ENCODE results near the gene METTL25.
"Not testable (repeated sequence)": the region's sequence is repeated elsewhere in the genome, so short reads cannot be mapped to it uniquely, and the experiment has no call there.

Gene METTL25

GRCh38 chr12:82357340-82357739 is 989 bp upstream of the METTL25 start:
- no peaks in the 10 kb centered on the region for H3K27me3 ChIP-seq (ENCODE audit: control insufficient read depth in 1 of 2, insufficient read depth in 2 of 2, low read length in 2 of 2)
- peaks cover 12 to 32% of the 10 kb centered on the region in 2 donors for H3K36me3 ChIP-seq (ENCODE audit: control insufficient read depth in 1 of 2, insufficient read depth in 2 of 2, low read length in 2 of 2)
- H3K4me3 ChIP-seq (ENCODE audit: low read depth in 1 of 2, low read length in 2 of 2): peak overlapping the region; percentile 98 to 99
- no peaks in the 10 kb centered on the region for H3K9me3 ChIP-seq (ENCODE audit: control insufficient read depth in 1 of 2, low read length in 2 of 2)
- no peak overlapping the region for H3K27ac ChIP-seq (ENCODE audit: low read depth, low read length)
- peak overlapping the region; percentile 97 to 99 for H3K9ac ChIP-seq (ENCODE audit: low read depth in 1 of 2, low read length in 2 of 2)
- H3K4me1 ChIP-seq (ENCODE audit: control insufficient read depth in 1 of 2, insufficient read depth in 2 of 2, low read length in 2 of 2): peaks cover 24 to 31% of the 10 kb centered on the region in 2 donors

DNA sequence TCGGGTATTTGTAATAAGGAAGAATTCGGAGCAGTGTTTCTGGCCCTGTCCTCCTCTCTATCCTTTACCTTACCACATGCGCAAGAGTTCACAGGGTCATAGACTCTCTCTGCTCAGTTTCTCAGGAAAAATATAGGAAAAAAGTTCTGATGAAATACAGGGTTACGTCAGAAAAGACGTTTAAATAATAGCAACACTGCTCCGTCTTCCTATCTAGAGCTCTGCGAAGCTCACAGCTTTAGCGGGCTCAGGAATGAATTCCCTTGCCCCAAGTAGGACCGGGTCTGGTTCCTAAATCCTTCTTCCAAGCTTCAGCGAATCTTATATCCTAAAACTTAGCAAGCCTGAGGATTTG is 507 bp upstream of the METTL25 start:
- peak overlapping the region; percentile 97 to 99 for H3K9ac ChIP-seq (ENCODE audit: low read depth in 1 of 2, low read length in 2 of 2)
- peaks cover 24 to 31% of the 10 kb centered on the region in 2 donors for H3K4me1 ChIP-seq (ENCODE audit: control insufficient read depth in 1 of 2, insufficient read depth in 2 of 2, low read length in 2 of 2)
- peaks cover 11 to 31% of the 10 kb centered on the region in 2 donors for H3K36me3 ChIP-seq (ENCODE audit: control insufficient read depth in 1 of 2, insufficient read depth in 2 of 2, low read length in 2 of 2)
- H3K9me3 ChIP-seq (ENCODE audit: control insufficient read depth in 1 of 2, low read length in 2 of 2): no peaks in the 10 kb centered on the region
- no peaks in the 10 kb centered on the region for H3K27me3 ChIP-seq (ENCODE audit: control insufficient read depth in 1 of 2, insufficient read depth in 2 of 2, low read length in 2 of 2)
- peak overlapping the region; percentile 98 to 99 for H3K4me3 ChIP-seq (ENCODE audit: low read depth in 1 of 2, low read length in 2 of 2)
- H3K27ac ChIP-seq (ENCODE audit: low read depth, low read length): peak overlapping the region; percentile 94

DNA sequence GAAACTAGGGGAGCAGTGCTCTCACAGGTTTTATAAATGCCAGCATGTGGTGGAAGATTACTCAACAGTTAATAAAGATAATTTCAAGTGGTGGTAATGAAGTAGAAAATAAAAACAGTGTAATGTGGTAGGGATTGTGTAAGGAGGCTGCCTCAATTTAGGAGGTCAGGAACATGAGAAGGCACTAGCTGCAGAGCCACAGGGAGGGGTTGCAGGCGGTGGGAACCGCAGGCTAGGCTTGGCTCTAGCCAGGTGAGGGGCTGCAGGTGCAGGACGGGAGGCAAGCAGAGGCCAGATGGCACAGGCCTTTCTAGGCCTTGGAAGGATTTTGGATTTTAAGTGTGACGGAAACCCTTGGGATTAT is 768 bp downstream of the METTL25 start:
- Histone ChIP-seq H3K9me3 (ENCODE audit: control insufficient read depth in 1 of 2, low read length in 2 of 2) (no peaks in the 10 kb centered on the region), H3K4me3 (ENCODE audit: low read depth in 1 of 2, low read length in 2 of 2) (peak overlapping the region; percentile 98 to 99), H3K27ac (ENCODE audit: low read depth, low read length) (no peak overlapping the region), H3K36me3 (ENCODE audit: control insufficient read depth in 1 of 2, insufficient read depth in 2 of 2, low read length in 2 of 2) (peaks cover under 1 to 20% of the 10 kb centered on the region in 2 donors), H3K9ac (ENCODE audit: low read depth in 1 of 2, low read length in 2 of 2) (peak overlapping the region; percentile 56 to 99), H3K4me1 (ENCODE audit: control insufficient read depth in 1 of 2, insufficient read depth in 2 of 2, low read length in 2 of 2) (peaks cover 24 to 31% of the 10 kb centered on the region in 2 donors), H3K27me3 (ENCODE audit: control insufficient read depth in 1 of 2, insufficient read depth in 2 of 2, low read length in 2 of 2) (no peaks in the 10 kb centered on the region)

DNA sequence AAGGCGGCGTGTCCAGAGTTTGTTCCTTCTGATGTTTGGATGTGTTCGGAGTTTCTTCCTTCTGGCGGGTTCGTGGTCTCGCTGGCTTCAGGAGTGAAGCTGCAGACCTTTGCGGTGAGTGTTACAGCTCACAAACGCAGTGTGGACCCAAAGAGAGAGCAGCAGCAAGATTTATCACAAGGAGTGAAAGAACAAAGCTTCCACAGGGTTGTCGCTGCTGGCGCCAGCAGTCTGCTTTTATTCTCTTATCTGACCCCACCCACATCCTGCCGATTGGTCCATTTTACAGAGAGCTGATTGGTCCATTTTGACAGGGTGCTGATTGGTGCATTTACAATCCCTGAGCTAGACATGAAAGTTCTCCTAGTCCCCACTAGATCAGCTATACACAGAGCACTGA is 2.5 kb downstream of the METTL25 start:
- peaks cover 24 to 28% of the 10 kb centered on the region in 2 donors for H3K4me1 ChIP-seq (ENCODE audit: control insufficient read depth in 1 of 2, insufficient read depth in 2 of 2, low read length in 2 of 2)
- H3K27me3 ChIP-seq (ENCODE audit: control insufficient read depth in 1 of 2, insufficient read depth in 2 of 2, low read length in 2 of 2); H3K36me3 ChIP-seq (ENCODE audit: control insufficient read depth in 1 of 2, insufficient read depth in 2 of 2, low read length in 2 of 2); H3K4me3 ChIP-seq (ENCODE audit: low read depth in 1 of 2, low read length in 2 of 2); H3K9me3 ChIP-seq (ENCODE audit: control insufficient read depth in 1 of 2, low read length in 2 of 2); H3K9ac ChIP-seq (ENCODE audit: low read depth in 1 of 2, low read length in 2 of 2); H3K27ac ChIP-seq (ENCODE audit: low read depth, low read length): not testable (repeated sequence)

- no peaks in the 10 kb centered on the region for H3K27me3 ChIP-seq (ENCODE audit: control insufficient read depth in 1 of 2, insufficient read depth in 2 of 2, low read length in 2 of 2)
- no peaks in the 10 kb centered on the region for H3K9me3 ChIP-seq (ENCODE audit: control insufficient read depth in 1 of 2, low read length in 2 of 2)
- H3K27ac ChIP-seq (ENCODE audit: low read depth, low read length): no peak overlapping the region
- no peak overlapping the region for H3K4me3 ChIP-seq (ENCODE audit: low read depth in 1 of 2, low read length in 2 of 2)
- H3K4me1 ChIP-seq (ENCODE audit: control insufficient read depth in 1 of 2, insufficient read depth in 2 of 2, low read length in 2 of 2): peaks cover 19 to 22% of the 10 kb centered on the region in 2 donors
- H3K9ac ChIP-seq (ENCODE audit: low read depth in 1 of 2, low read length in 2 of 2): no peak overlapping the region
- H3K36me3 ChIP-seq (ENCODE audit: control insufficient read depth in 1 of 2, insufficient read depth in 2 of 2, low read length in 2 of 2): no peaks in the 10 kb centered on the region
Measured at GRCh38 chr12:82361461-82361915, 3.2 kb downstream of the METTL25 start.

GRCh38 chr12:82363990-82364389 is 5.7 kb downstream of the METTL25 start:
- no peak overlapping the region for H3K27ac ChIP-seq (ENCODE audit: low read depth, low read length)
- H3K9me3 ChIP-seq (ENCODE audit: control insufficient read depth in 1 of 2, low read length in 2 of 2): peaks cover 0 to under 1% of the 10 kb centered on the region in 2 donors
- no peak overlapping the region for H3K4me3 ChIP-seq (ENCODE audit: low read depth in 1 of 2, low read length in 2 of 2)

GRCh38 chr12:82366197-82366596 is 7.9 kb downstream of the METTL25 start:
- Histone ChIP-seq H3K36me3 (ENCODE audit: control insufficient read depth in 1 of 2, insufficient read depth in 2 of 2, low read length in 2 of 2) (no peaks in the 10 kb centered on the region), H3K9me3 (ENCODE audit: control insufficient read depth in 1 of 2, low read length in 2 of 2) (peaks cover 0 to 8% of the 10 kb centered on the region in 2 donors)

More at GRCh38 chr12:82363990-82364389, 5.7 kb downstream of the METTL25 start:
- Histone ChIP-seq H3K36me3 (ENCODE audit: control insufficient read depth in 1 of 2, insufficient read depth in 2 of 2, low read length in 2 of 2) (no peaks in the 10 kb centered on the region), H3K9ac (ENCODE audit: low read depth in 1 of 2, low read length in 2 of 2) (no peak overlapping the region), H3K4me1 (ENCODE audit: control insufficient read depth in 1 of 2, insufficient read depth in 2 of 2, low read length in 2 of 2) (peaks cover 9 to 10% of the 10 kb centered on the region in 2 donors), H3K27me3 (ENCODE audit: control insufficient read depth in 1 of 2, insufficient read depth in 2 of 2, low read length in 2 of 2) (no peaks in the 10 kb centered on the region)

GRCh38 chr12:82375201-82375600 is 16.9 kb downstream of the METTL25 start:
- Histone ChIP-seq H3K27me3 (ENCODE audit: control insufficient read depth in 1 of 2, insufficient read depth in 2 of 2, low read length in 2 of 2) (no peaks in the 10 kb centered on the region), H3K27ac (ENCODE audit: low read depth, low read length) (no peak overlapping the region), H3K9me3 (ENCODE audit: control insufficient read depth in 1 of 2, low read length in 2 of 2) (peaks cover 5 to 7% of the 10 kb centered on the region in 2 donors), H3K4me1 (ENCODE audit: control insufficient read depth in 1 of 2, insufficient read depth in 2 of 2, low read length in 2 of 2) (no peaks in the 10 kb centered on the region), H3K36me3 (ENCODE audit: control insufficient read depth in 1 of 2, insufficient read depth in 2 of 2, low read length in 2 of 2) (peaks cover 5 to 6% of the 10 kb centered on the region in 2 donors), H3K4me3 (ENCODE audit: low read depth in 1 of 2, low read length in 2 of 2) (no peak overlapping the region), H3K9ac (ENCODE audit: low read depth in 1 of 2, low read length in 2 of 2) (no peak overlapping the region)

More at GRCh38 chr12:82366197-82366596, 7.9 kb downstream of the METTL25 start:
- Histone ChIP-seq H3K9ac (ENCODE audit: low read depth in 1 of 2, low read length in 2 of 2) (no peak overlapping the region), H3K4me1 (ENCODE audit: control insufficient read depth in 1 of 2, insufficient read depth in 2 of 2, low read length in 2 of 2) (no peaks in the 10 kb centered on the region), H3K4me3 (ENCODE audit: low read depth in 1 of 2, low read length in 2 of 2) (no peak overlapping the region), H3K27ac (ENCODE audit: low read depth, low read length) (no peak overlapping the region), H3K27me3 (ENCODE audit: control insufficient read depth in 1 of 2, insufficient read depth in 2 of 2, low read length in 2 of 2) (no peaks in the 10 kb centered on the region)

- H3K4me3 ChIP-seq (ENCODE audit: low read depth in 1 of 2, low read length in 2 of 2): no peak overlapping the region
- H3K9me3 ChIP-seq (ENCODE audit: control insufficient read depth in 1 of 2, low read length in 2 of 2): peaks cover 0 to 7% of the 10 kb centered on the region in 2 donors
Measured at GRCh38 chr12:82378997-82379396, 20.7 kb downstream of the METTL25 start.

GRCh38 chr12:82383930-82384552 is 25.7 kb downstream of the METTL25 start:
- Histone ChIP-seq H3K9me3 (ENCODE audit: control insufficient read depth in 1 of 2, low read length in 2 of 2) (no peaks in the 10 kb centered on the region), H3K4me1 (ENCODE audit: control insufficient read depth in 1 of 2, insufficient read depth in 2 of 2, low read length in 2 of 2) (no peaks in the 10 kb centered on the region), H3K27ac (ENCODE audit: low read depth, low read length) (no peak overlapping the region), H3K36me3 (ENCODE audit: control insufficient read depth in 1 of 2, insufficient read depth in 2 of 2, low read length in 2 of 2) (peaks cover 3 to 7% of the 10 kb centered on the region in 2 donors), H3K9ac (ENCODE audit: low read depth in 1 of 2, low read length in 2 of 2) (no peak overlapping the region), H3K4me3 (ENCODE audit: low read depth in 1 of 2, low read length in 2 of 2) (no peak overlapping the region), H3K27me3 (ENCODE audit: control insufficient read depth in 1 of 2, insufficient read depth in 2 of 2, low read length in 2 of 2) (no peaks in the 10 kb centered on the region)

More at GRCh38 chr12:82378997-82379396, 20.7 kb downstream of the METTL25 start:
- no peaks in the 10 kb centered on the region for H3K27me3 ChIP-seq (ENCODE audit: control insufficient read depth in 1 of 2, insufficient read depth in 2 of 2, low read length in 2 of 2)
- no peak overlapping the region for H3K27ac ChIP-seq (ENCODE audit: low read depth, low read length)
- no peaks in the 10 kb centered on the region for H3K4me1 ChIP-seq (ENCODE audit: control insufficient read depth in 1 of 2, insufficient read depth in 2 of 2, low read length in 2 of 2)
- peaks cover 3 to 5% of the 10 kb centered on the region in 2 donors for H3K36me3 ChIP-seq (ENCODE audit: control insufficient read depth in 1 of 2, insufficient read depth in 2 of 2, low read length in 2 of 2)
- no peak overlapping the region for H3K9ac ChIP-seq (ENCODE audit: low read depth in 1 of 2, low read length in 2 of 2)
